HUES64 (cell line): ENCODE results near the gene IFI6.
"Not testable (repeated sequence)": the region's sequence is repeated elsewhere in the genome, so short reads cannot be mapped to it uniquely, and the experiment has no call there.

Experiments
- H3K27ac ChIP-seq: 2 replicates; pipeline ENCODE4 v1.7.0; 2013; ENCODE audit warnings: low read depth, low read length, inconsistent platforms
- H3K27me3 ChIP-seq: 2 replicates; pipeline ENCODE4 v1.6.1; 2013; ENCODE audit warnings: mild to moderate bottlenecking, low read length; ENCODE audit not compliant: insufficient read depth
- H3K36me3 ChIP-seq: 2 replicates; pipeline ENCODE4 v1.6.1; 2013; ENCODE audit warnings: mild to moderate bottlenecking, low read length; ENCODE audit not compliant: insufficient read depth
- H3K4me1 ChIP-seq: 2 replicates; pipeline ENCODE4 v1.6.1; 2013; ENCODE audit warnings: mild to moderate bottlenecking, low read length, moderate library complexity; ENCODE audit not compliant: insufficient read depth
- H3K4me3 ChIP-seq: 2 replicates; pipeline ENCODE4 v1.5.1; 2013; ENCODE audit warnings: mild to moderate bottlenecking, low read length, moderate library complexity
- H3K9ac ChIP-seq: 2 replicates; pipeline ENCODE4 v1.6.1; 2013; ENCODE audit warnings: mild to moderate bottlenecking, low read depth, low read length
- H3K9me3 ChIP-seq: 2 replicates; pipeline ENCODE4 v1.6.1; 2013; ENCODE audit warnings: low read depth, low read length; ENCODE audit not compliant: insufficient read depth
- WGBS: fragments of 150-250, 120-280 bp; methylation state at CpG from one replicate; pipeline ENCODE4 v1.1.7; 2013; ENCODE audit warnings: missing lambda C conversion rate; 5-methylcytosine and 5-hydroxymethylcytosine counted together

Gene IFI6

DNA sequence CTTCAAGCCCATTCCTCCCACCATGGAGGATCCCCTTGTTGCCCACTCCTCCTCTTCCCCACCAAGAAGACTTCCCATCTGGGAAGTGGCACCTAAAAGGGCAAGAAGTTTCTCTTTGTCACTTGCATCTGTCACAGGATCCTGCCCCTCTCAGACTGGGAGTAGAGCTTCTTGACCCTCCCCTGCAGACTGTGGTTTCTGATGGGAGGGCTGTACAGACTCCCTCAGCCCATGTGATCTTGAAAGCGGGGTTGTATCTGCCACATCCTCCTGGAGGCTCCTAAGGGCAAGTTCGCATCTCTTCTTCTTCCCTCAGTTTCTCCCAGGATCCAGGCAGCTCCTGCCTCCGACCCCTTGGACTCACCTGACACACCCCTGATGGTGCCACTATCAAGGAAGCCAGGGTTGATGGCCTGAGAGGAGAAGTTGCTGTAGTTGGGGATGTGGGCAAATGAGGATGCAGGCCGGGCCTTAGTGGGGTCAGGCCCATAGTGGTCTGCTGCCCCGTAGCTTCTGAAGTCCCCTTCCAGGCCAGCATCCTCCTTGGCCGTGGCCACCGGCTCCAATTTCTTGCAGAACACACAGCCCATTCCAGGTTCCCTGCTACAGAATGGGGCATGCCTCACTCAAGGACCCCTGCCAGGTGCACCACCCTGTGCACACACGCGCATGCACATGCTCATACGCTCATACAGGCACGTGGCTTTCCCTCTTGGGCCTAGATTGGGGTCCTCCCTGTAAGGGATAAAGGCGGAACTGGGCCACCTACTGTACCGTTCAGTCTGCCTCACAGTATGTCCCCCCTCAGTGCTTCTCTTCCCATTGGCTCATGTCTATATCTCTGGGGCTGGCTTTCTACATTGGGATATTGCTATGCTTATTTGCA, 48.4 kb downstream of the IFI6 start:
- Histone ChIP-seq H3K36me3 (no peaks in the 10 kb centered on the region), H3K9me3 (no peaks in the 10 kb centered on the region), H3K27ac (no peak overlapping the region), H3K9ac (no peak overlapping the region), H3K4me1 (peaks cover 11% of the 10 kb centered on the region), H3K4me3 (no peak overlapping the region), H3K27me3 (no peaks in the 10 kb centered on the region)
- WGBS: 91% methylated on average over 13 of the region's 13 CpGs

DNA sequence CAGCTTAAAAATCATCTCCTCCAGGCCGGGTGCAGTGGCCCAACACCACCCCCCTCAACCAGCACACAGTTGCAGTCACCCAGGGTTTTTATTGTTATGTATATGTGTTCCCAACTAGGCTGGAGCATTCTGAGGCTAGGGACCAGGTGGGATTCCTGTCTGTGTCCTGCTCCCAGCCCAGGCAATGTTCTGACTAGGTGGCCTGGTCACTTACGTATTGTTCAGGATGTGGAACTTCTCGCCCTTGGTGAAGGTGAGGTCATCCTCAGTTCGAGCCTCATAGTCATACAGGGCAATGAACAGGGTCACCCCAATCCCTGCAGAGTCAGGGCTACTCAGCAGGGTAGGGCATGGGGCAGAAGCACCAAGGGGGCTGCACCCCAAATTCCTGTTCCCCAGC, 49.2 kb downstream of the IFI6 start:
- 69% methylated on average over 3 of the region's 4 CpGs for WGBS
- no peak overlapping the region for H3K27ac ChIP-seq

GRCh38 chr1:27621051-27621920, 50.7 kb downstream of the IFI6 start:
- Histone ChIP-seq H3K27ac (no peak overlapping the region), H3K4me1 (peaks cover 11% of the 10 kb centered on the region)

More for the DNA sequence above, 49.2 kb downstream of the IFI6 start:
- Histone ChIP-seq H3K4me1 (peaks cover 11% of the 10 kb centered on the region), H3K9ac (no peak overlapping the region), H3K4me3 (no peak overlapping the region), H3K9me3 (no peaks in the 10 kb centered on the region), H3K36me3 (no peaks in the 10 kb centered on the region), H3K27me3 (no peaks in the 10 kb centered on the region)

DNA sequence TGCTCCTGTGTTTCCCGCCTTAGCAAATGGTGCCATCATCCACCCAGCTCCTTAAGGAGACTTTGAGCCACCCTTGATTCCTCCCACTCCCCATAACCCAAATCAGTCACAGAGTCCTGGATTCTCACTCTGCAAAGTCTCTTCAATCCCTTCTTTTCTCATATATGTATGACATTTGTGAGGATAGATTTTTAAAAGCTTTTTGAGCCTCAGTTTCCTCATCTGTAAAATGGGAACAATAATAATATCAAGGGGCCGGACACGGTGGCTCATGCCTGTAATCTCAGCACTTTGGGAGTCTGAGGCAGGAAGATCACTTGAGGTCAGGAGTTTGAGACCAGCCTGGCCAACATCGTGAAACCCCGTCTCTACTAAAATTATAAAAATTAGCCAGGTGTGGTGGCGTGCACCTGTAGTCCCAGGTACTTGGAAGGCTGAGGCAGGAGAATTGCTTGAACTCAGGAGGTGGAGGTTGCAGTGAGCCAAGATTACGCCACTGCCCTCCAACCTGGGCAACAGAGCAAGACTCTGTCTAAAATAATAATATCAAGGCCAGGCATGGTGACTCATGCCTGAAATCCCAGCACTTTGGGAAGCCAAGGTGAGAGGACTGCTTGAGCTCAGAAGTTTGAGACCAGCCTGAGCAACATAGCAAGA, 52.1 kb downstream of the IFI6 start:
- H3K9ac ChIP-seq, H3K27me3 ChIP-seq, H3K36me3 ChIP-seq, H3K9me3 ChIP-seq, H3K4me3 ChIP-seq, H3K27ac ChIP-seq: not testable (repeated sequence)
- H3K4me1 ChIP-seq: peaks cover 11% of the 10 kb centered on the region
- 94% methylated on average over 7 of the region's 7 CpGs for WGBS

More at GRCh38 chr1:27621051-27621920, 50.7 kb downstream of the IFI6 start:
- no peaks in the 10 kb centered on the region for H3K27me3 ChIP-seq
- H3K36me3 ChIP-seq: no peaks in the 10 kb centered on the region
- H3K9me3 ChIP-seq: no peaks in the 10 kb centered on the region
- no peak overlapping the region for H3K4me3 ChIP-seq
- no peak overlapping the region for H3K9ac ChIP-seq
- WGBS: 77% methylated on average over 6 of the region's 7 CpGs

- no peak overlapping the region for H3K27ac ChIP-seq
- H3K9me3 ChIP-seq: no peaks in the 10 kb centered on the region
- H3K4me1 ChIP-seq: peaks cover 11% of the 10 kb centered on the region
- no peak overlapping the region for H3K9ac ChIP-seq
- H3K4me3 ChIP-seq: no peak overlapping the region
- H3K36me3 ChIP-seq: no peaks in the 10 kb centered on the region
- H3K27me3 ChIP-seq: 0 out of 2 replicates have a peak, but pooled peaks cover 3% of the 10 kb centered on the region
- 87% methylated on average over 14 of the region's 14 CpGs for WGBS
Observed at GRCh38 chr1:27618341-27619082, 53.5 kb downstream of the IFI6 start.

DNA sequence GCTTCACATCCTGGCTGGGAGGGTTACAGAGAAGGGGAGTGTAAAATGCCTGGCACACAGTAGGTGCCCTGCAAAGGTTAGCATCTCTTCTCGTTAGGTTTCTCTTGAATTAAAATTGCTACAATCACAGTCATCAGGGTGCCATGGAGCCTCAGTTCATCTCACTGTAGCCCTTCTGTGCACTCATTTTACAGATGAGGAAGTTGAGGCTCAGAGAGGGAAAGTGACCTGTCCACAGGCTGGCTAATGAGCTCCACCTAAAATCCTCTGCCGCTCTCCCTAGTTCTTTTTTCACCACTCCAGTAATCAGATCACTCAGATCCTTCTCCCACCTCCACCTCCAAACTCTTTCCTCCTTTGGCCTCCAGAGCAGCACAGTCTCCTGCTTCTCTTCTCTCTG, 54.6 kb downstream of the IFI6 start:
- 0 out of 2 replicates have a peak, but pooled peaks cover 3% of the 10 kb centered on the region for H3K27me3 ChIP-seq
- no peak overlapping the region for H3K27ac ChIP-seq
- H3K9me3 ChIP-seq: no peaks in the 10 kb centered on the region
- H3K4me1 ChIP-seq: peaks cover 4% of the 10 kb centered on the region
- 92% methylated on average over 2 of the region's 2 CpGs for WGBS
- no peak overlapping the region for H3K4me3 ChIP-seq
- H3K9ac ChIP-seq: no peak overlapping the region
- no peaks in the 10 kb centered on the region for H3K36me3 ChIP-seq

DNA sequence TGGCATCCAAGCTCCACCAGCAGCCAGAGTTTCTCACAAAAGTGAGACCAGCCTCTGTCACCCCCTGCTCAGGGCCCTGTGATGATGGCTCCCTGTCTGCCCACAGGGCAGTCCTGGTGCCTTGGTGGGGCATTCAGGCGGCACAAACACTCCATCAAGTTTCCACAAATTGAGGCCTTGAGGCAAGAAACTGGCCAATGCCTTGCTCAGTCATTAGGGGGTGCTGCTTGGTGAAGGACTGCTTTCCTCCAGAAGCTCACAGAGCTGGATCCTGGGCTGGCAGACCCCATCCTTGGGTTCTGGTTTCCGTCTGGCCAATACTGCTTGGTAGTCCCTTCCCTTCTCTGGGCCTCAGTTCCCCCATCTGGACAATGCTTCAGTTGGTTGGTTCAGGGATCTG, 55.6 kb downstream of the IFI6 start:
- H3K9me3 ChIP-seq: no peaks in the 10 kb centered on the region
- H3K27ac ChIP-seq: no peak overlapping the region
- H3K9ac ChIP-seq: no peak overlapping the region
- H3K27me3 ChIP-seq: 0 out of 2 replicates have a peak, but pooled peaks cover 3% of the 10 kb centered on the region
- peaks cover 2% of the 10 kb centered on the region; the same call in 1 of the 2 replicates for H3K4me1 ChIP-seq
- WGBS: 84% methylated on average over 2 of the region's 2 CpGs
- H3K4me3 ChIP-seq: no peak overlapping the region
- H3K36me3 ChIP-seq: no peaks in the 10 kb centered on the region
